ENCODE results near the gene C16orf74. TPM values are rescaled to one million over a fixed set of nuclear protein-coding genes. Genes with fewer than 3 reads are reported as not detected.

The C16orf74 gene
- total RNA-seq, 2 donors from 2014 or later, result 1.2 TPM; not detected in 1

DNA sequence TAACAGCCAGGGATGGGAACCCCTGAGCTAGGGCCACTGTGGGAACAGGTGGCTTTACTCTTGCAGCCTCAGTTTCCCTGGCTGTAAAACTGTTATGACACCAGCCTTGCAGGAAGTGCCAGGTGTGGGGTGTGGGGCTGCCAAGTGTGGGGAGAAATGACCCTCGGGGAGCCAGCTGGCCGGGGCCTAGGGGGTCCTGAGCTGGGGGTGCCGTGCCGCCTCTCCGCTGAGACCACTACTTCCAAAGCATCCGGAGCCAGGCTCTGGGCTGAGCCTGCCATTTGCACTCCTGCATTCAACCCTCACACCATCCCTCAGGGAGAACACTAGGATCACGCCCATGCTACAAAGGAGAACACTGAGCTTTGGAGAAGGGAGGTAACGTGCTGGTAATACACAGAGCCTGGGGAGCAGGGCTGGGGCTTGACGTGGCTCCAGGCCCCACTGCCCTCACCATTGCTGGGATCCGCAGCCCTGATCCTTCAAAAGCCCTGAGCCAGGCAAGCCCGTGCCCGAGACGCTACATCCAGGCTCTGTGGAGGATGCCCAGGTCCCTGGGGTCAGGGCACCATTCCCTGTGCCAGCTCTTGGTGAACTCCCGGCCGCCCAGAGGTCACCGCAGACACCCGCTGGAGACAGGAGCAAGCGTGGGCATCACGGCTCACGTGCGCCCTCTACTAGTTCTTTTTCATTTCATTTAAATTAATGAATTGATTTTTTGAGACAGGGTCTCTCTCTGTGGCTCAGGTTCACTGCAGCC lies 33.3 kb downstream of the C16orf74 start:
- no peaks in the 10 kb centered on the region for H3K4me1 Mint-ChIP-seq (ENCODE audit: low read depth)
- DNase-seq (peak; percentile 66 to 69), ATAC-seq (replicated peaks in 1 of 2) (peak; percentile 39 to 55)
- no peak overlapping the region for H3K27ac Mint-ChIP-seq
- H3K9me3 Mint-ChIP-seq, result no peaks in the 10 kb centered on the region
- H3K4me3 Mint-ChIP-seq, result no peak overlapping the region
- H3K36me3 Mint-ChIP-seq (ENCODE audit: insufficient read depth in 2 of 2), result no peaks in the 10 kb centered on the region
- peaks cover 14% of the 10 kb centered on the region for H3K27me3 Mint-ChIP-seq (ENCODE audit: low read depth)

DNA sequence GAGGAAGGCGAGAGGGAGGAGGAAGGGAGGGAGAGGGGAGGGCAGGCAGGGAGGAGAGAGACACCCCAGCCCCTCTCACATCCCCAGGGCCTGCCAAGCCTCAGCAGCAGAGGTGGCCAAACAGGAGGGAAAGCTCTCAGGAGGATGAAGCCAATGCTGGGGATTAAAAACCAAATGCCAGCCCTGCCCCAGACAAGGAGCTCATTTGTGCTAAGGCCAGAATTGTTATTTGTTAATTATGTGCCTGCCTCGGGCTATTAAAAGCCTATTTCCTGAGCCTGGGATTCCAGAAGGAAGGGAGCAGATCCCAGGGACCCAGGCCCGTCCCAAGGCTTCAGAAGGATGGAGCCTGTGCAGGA lies 34.2 kb downstream of the C16orf74 start:
- H3K27ac Mint-ChIP-seq, result no peak overlapping the region
- H3K4me3 Mint-ChIP-seq, result no peak overlapping the region
- no peak for ATAC-seq (replicated peaks in 1 of 2)
- no peaks in the 10 kb centered on the region for H3K4me1 Mint-ChIP-seq (ENCODE audit: low read depth)
- H3K9me3 Mint-ChIP-seq, result peaks cover 0 to 4% of the 10 kb centered on the region in 2 donors
- DNase-seq, result no peak
- peaks cover 14% of the 10 kb centered on the region for H3K27me3 Mint-ChIP-seq (ENCODE audit: low read depth)
- peaks cover 0 to 4% of the 10 kb centered on the region in 2 donors for H3K36me3 Mint-ChIP-seq (ENCODE audit: insufficient read depth in 2 of 2)

DNA sequence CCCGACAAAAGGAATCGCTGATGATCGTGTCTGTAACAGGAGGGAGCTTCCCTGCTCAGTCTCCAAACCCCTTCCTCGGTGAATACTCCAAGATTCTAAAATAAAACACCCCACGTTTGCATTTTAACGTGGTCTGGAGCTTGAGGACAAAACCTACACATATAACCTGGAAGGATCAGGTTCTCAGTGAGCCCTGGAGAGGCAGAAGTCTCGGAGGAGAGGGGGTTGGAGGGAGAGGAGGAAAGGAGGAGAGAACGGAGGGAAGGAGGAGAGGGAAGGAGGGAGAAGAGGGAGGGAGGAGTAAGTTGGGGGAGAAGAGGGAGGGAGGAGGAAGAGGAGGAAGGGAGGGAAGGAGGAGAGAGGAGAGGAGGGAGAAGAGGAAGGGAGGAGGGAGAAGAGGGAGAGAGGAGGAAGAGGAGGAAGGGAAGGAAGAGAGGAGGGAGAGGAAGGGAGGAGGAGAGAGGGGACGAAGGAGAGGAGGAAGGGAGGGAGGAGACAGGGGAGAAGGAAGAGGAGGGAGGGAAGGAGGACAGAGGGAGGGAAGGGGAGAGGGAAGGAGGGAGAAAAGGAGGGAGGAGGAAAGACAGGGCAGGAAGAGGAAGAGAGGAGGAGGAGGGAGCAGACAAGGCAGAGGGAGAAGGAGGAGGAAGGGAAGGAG lies 34.7 kb downstream of the C16orf74 start:
- H3K27ac Mint-ChIP-seq, result no peak overlapping the region
- peaks cover 0 to 4% of the 10 kb centered on the region in 2 donors for H3K36me3 Mint-ChIP-seq (ENCODE audit: insufficient read depth in 2 of 2)
- no peak for DNase-seq
- H3K9me3 Mint-ChIP-seq, result peaks cover 0 to 4% of the 10 kb centered on the region in 2 donors
- H3K27me3 Mint-ChIP-seq (ENCODE audit: low read depth), result peaks cover 14% of the 10 kb centered on the region
- no peak overlapping the region for H3K4me3 Mint-ChIP-seq
- H3K4me1 Mint-ChIP-seq (ENCODE audit: low read depth), result no peaks in the 10 kb centered on the region
- ATAC-seq (replicated peaks in 1 of 2), result no peak

DNA sequence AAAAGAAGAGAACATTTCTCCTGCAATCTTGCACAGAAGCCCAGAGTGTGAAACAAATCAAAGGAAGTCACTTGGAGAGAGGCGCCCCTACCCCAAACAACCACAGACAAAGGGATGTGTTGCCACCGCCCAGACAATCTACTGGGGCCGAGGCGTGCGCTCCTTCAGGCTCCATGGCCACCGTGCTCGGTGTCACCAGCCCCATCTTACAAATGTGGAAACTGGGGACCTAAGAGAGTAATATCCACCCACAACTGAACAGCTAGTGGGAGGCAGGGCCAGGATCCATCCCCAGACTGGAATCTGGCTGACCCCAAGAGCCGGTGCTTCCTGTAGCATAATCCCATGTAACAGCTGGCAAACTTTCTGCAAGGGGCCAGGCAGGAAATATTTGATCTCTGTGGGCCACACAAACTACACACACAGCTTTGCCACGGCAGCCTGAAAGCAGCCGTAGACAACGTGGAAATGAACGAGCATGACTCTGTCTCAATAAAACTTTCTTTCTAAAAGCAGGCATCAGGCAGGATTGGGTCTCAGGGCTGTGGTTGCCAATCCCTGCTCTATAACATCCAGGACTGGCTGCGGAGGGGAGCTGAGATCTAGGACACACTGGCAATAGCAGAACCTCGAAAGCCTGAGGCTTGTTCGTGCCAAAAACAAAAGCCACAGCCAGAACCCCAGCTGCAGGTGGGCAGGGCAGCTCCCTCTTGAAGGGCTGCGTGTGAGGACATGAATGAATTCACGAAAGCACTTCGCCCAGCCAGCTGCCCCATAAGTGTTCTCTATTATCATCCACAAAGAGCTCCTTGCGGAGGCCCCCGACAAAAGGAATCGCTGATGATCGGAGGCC lies 35.5 kb downstream of the C16orf74 start:
- no peak overlapping the region for H3K27ac Mint-ChIP-seq
- ATAC-seq (replicated peaks in 1 of 2), result no peak
- H3K27me3 Mint-ChIP-seq (ENCODE audit: low read depth), result peaks cover 14% of the 10 kb centered on the region
- peaks cover 0 to 4% of the 10 kb centered on the region in 2 donors for H3K36me3 Mint-ChIP-seq (ENCODE audit: insufficient read depth in 2 of 2)
- DNase-seq, result no peak
- peaks cover 0 to 4% of the 10 kb centered on the region in 2 donors for H3K9me3 Mint-ChIP-seq
- no peaks in the 10 kb centered on the region for H3K4me1 Mint-ChIP-seq (ENCODE audit: low read depth)
- peak overlapping the region in 1 of 2 donors; percentile 12 for H3K4me3 Mint-ChIP-seq

DNA sequence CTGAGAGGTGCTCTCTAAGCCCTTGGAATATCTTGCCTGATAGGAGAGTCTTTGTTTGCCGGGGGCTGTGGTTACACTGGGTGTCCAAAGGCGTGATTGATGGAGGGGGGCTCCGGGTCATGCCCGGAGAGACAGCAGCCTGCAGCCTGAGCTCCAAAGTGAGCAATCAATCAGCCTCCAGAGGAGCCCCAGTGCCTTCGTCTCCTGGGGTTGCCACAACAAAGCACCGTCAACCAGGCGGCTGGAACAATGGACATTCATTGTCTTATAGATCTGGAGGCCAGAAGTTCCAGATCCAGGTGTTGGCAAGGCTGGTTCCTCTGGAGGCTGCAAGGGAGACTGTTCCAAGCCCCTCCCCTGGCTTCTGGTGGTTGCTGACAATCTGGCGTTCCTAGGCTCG lies 38.1 kb downstream of the C16orf74 start:
- no peak overlapping the region for H3K4me3 Mint-ChIP-seq
- peaks cover 0 to 4% of the 10 kb centered on the region in 2 donors for H3K36me3 Mint-ChIP-seq (ENCODE audit: insufficient read depth in 2 of 2)
- peaks cover 14% of the 10 kb centered on the region for H3K27me3 Mint-ChIP-seq (ENCODE audit: low read depth)
- no peaks in the 10 kb centered on the region for H3K4me1 Mint-ChIP-seq (ENCODE audit: low read depth)
- H3K27ac Mint-ChIP-seq, result no peak overlapping the region
- ATAC-seq (replicated peaks in 1 of 2), result no peak
- H3K9me3 Mint-ChIP-seq, result peaks cover 0 to 4% of the 10 kb centered on the region in 2 donors
- no peak for DNase-seq

DNA sequence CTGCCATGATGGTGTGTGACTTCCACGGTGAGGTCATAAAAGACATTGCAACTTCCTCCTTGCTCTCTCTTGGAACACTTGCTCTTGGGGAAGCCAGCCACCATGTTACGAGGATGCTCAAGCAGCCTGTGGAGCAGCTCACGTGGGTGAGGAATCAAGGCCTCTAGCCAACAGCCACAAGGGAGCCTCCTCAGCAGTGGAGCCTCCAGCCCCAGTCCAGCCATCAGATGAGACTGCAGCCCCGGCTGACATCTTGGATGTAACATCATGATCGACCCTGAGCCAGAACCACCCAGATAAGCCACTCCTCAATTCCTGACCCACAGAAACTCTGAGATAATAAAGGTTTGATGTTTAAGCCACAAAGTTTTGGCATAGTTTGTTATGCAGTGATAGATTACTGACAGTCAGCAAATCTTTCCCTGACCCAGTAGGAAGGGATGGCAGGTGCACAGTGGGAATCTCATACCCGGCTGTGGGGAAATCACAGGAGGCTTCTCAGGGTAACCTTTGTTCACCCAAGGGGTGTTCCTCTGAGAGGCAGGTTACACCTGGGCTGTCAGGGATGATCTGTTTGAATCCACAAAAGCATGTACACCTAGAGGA lies 38.8 kb downstream of the C16orf74 start:
- Mint-ChIP-seq H3K9me3 (peaks cover 0 to 4% of the 10 kb centered on the region in 2 donors), H3K4me3 (no peak overlapping the region), H3K27me3 (ENCODE audit: low read depth) (peaks cover 14% of the 10 kb centered on the region), H3K36me3 (ENCODE audit: insufficient read depth in 2 of 2) (peaks cover 0 to 4% of the 10 kb centered on the region in 2 donors), H3K27ac (no peak overlapping the region), H3K4me1 (ENCODE audit: low read depth) (no peaks in the 10 kb centered on the region)
- ATAC-seq (replicated peaks in 1 of 2), result no peak
- no peak for DNase-seq

DNA sequence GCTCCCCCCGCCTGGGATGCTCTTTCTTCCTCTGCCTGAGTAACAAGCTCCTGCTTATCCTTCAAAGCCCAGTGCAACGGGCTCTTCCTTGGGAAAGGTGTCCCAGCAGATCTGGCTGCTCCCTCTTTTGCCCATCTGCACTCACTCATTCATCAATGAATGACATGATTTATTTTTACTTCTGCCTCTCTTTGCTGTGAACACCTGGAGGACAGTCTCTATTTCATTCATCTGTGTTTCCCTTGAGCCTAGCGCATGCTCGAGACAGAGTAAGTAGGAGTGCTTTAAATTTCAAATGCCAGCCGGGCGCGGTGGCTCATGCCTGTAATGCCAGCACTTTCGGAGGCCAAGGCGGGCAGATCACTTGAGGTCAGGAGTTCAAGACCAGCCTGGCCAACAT lies 40.2 kb downstream of the C16orf74 start:
- Mint-ChIP-seq H3K36me3 (ENCODE audit: insufficient read depth in 2 of 2) (peaks cover 0 to 4% of the 10 kb centered on the region in 2 donors), H3K9me3 (peaks cover 1 to 4% of the 10 kb centered on the region in 2 donors), H3K4me3 (no peak overlapping the region), H3K27ac (no peak overlapping the region), H3K4me1 (ENCODE audit: low read depth) (no peaks in the 10 kb centered on the region), H3K27me3 (ENCODE audit: low read depth) (peaks cover 6% of the 10 kb centered on the region)
- no peak for ATAC-seq (replicated peaks in 1 of 2)
- DNase-seq, result no peak

DNA sequence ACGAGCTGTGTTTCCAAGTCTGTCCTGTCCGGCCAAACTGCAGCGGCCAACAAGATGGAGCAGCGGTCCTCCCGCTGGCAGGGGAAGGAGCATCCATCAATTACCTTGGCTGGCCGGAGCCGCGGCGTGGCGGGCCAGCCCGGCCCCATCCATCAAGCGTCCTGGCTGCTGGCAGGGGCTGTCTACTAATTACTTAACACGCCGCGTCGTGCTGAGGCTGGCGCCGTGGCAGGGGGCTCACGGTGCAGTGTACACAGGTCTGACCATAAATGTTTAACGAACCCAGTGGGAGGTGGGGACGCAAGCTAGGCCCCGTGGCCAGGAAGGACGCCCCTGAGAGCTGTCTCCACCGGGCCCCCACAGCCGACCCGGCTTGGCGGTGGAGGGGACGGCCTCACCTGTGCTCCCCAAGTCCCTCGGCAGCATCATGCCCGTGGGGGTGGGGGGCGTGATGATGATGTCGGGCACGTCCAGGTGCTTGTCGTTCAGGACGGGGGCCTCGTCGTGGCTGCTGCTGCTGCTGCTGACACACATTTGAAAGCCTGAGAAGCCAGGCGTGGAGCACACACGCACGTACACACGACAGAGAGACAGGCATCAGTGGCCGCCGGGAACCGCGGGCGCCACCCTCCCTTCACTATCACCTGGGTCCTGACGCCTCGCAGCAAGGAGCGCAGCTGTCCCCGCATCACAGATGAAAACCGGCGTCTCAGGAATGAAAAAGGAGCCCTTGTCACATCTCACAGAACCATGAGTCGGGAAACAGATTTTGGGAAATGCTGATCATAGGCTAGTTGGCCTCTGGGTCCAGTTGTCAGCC lies 40.9 kb downstream of the C16orf74 start:
- Mint-ChIP-seq H3K9me3 (peaks cover 1 to 4% of the 10 kb centered on the region in 2 donors), H3K27me3 (ENCODE audit: low read depth) (no peaks in the 10 kb centered on the region), H3K27ac (no peak overlapping the region), H3K36me3 (ENCODE audit: insufficient read depth in 2 of 2) (peaks cover 0 to 4% of the 10 kb centered on the region in 2 donors), H3K4me1 (ENCODE audit: low read depth) (no peaks in the 10 kb centered on the region), H3K4me3 (no peak overlapping the region)
- DNase-seq (no peak), ATAC-seq (replicated peaks in 1 of 2) (no peak)

DNA sequence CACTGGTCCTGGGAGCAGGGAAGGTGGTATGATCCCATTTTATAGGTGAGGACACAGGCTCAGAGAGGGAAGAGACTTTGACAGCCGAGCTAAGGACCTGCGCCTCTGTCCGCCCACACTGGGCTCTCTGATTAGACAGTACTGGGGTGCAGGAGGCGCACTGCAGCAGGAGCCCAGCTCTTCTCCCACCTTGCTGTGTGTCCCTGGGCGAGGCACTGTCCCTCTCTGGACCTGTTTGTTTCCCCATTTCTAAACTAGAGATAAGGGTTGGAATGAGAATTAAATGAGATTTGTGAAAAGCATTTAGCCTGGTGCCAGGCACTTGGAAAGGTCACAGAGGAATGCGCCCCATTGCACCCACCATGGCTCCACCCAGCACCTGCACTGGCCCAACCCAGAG lies 42.6 kb downstream of the C16orf74 start:
- ATAC-seq (replicated peaks in 1 of 2), result no peak
- Mint-ChIP-seq H3K4me3 (no peak overlapping the region), H3K36me3 (ENCODE audit: insufficient read depth in 2 of 2) (peaks cover 0 to 4% of the 10 kb centered on the region in 2 donors)

DNA sequence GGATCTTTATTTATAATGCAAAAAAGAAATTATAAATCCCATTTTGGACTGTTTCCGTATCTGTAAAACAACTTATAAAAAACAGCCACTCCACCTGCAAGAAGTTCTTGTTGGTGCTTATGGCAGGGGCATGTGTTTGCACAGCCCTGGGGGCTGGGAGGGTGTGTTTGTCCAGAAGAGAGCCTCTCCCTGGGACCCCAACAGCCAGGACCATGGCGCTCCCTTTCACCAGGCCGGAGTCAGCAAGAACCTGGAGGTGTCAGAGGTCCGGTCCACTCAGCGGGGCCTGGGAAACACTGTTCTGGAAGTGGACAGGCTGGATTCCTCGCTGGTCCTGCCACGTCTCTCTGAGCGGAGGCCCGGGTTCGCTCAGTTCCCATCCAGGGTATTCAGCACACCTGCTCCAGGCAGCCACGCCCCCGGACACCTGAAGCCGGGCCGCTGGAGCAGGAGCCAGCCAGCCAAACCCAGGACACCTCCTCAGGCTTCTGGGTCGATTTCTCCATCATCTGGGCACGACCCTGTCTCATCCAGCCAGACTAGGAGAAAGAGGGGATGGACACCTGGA lies 43.3 kb downstream of the C16orf74 start:
- H3K36me3 Mint-ChIP-seq (ENCODE audit: insufficient read depth in 2 of 2), result peaks cover 0 to 4% of the 10 kb centered on the region in 2 donors
- DNase-seq, result no peak

More for the DNA sequence above, 42.6 kb downstream of the C16orf74 start:
- no peak for DNase-seq
- Mint-ChIP-seq H3K27me3 (ENCODE audit: low read depth) (no peaks in the 10 kb centered on the region), H3K27ac (no peak overlapping the region), H3K9me3 (peaks cover 1 to 4% of the 10 kb centered on the region in 2 donors), H3K4me1 (ENCODE audit: low read depth) (no peaks in the 10 kb centered on the region)

DNA sequence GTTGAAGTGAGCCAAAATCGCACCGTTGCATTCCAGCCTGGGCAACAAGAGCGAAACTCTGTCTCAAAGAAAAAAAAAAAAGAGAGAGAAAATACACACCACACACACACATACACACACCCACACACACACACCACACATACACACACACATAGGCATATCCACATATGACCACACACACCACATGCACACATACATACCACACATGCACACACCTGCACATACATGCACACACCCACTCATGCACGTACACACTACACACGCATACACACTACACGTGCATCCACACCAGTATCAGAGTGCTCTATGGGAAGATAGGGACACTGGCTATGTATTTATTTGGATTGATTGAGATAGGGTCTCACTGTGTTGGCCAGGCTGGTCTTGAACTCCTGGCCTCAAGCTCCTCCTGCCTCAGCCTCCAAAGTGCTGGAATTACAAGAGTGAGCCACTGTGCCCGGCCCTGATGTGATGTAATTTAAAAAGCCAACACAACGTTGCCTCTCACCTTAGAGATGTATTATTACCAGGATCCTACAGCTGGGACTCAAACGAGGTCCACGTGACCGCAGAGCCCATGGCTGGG lies 44.4 kb downstream of the C16orf74 start:
- H3K36me3 Mint-ChIP-seq (ENCODE audit: insufficient read depth in 2 of 2), result no peaks in the 10 kb centered on the region
- no peaks in the 10 kb centered on the region for H3K27me3 Mint-ChIP-seq (ENCODE audit: low read depth)
- ATAC-seq (replicated peaks in 1 of 2), result no peak
- H3K27ac Mint-ChIP-seq, result no peak overlapping the region
- H3K4me3 Mint-ChIP-seq, result no peak overlapping the region
- peaks cover 0 to 3% of the 10 kb centered on the region in 2 donors for H3K9me3 Mint-ChIP-seq
- no peak for DNase-seq
- no peaks in the 10 kb centered on the region for H3K4me1 Mint-ChIP-seq (ENCODE audit: low read depth)

More for the DNA sequence above, 43.3 kb downstream of the C16orf74 start:
- H3K9me3 Mint-ChIP-seq, result peaks cover 1 to 4% of the 10 kb centered on the region in 2 donors
- no peaks in the 10 kb centered on the region for H3K4me1 Mint-ChIP-seq (ENCODE audit: low read depth)
- no peak for ATAC-seq (replicated peaks in 1 of 2)
- H3K27ac Mint-ChIP-seq, result no peak overlapping the region
- no peak overlapping the region for H3K4me3 Mint-ChIP-seq
- no peaks in the 10 kb centered on the region for H3K27me3 Mint-ChIP-seq (ENCODE audit: low read depth)
